ENCODE results near the gene BATF.
"Not testable (repeated sequence)": the region's sequence is repeated elsewhere in the genome, so short reads cannot be mapped to it uniquely, and the experiment has no call there.

BATF gene, protein sequence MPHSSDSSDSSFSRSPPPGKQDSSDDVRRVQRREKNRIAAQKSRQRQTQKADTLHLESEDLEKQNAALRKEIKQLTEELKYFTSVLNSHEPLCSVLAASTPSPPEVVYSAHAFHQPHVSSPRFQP

DNA sequence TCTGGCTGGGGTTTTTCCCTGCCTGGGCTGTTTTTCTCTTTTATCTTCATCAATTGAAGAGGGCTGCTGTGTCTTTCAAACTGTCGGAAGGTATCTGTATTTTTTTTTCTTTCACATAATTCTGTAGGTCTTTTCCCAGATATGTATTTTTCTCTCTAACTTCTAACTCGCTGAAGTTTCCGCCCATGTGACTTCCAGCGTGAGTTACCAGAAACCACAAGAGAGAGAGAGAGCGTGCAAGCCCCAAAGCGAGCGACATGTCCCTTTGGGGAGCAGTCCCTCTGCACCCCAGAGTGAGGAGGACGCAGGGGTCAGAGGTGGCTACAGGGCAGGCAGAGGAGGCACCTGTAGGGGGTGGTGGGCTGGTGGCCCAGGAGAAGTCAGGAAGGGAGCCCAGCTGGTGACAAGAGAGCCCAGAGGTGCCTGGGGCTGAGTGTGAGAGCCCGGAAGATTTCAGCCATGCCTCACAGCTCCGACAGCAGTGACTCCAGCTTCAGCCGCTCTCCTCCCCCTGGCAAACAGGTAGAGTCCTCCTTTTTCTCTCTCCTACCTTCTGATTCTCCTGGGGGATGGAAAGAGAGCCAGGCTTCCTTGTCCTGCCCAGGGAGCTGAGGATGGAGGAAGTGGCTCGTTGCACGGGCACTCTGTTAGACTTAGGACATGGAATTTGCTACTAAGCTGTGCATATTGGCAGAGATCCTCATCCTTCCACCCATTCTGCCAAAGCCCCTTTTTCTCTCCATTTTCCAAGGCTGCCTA lies at the start of gene BATF:
Gene BATF (plus strand): TSS at position 246 of the 759 bp plus-strand sequence. CDS start 214 bp downstream, at position 460.
- DNase-seq, result peak; percentile 91

GRCh38 chr14:75474127-75474526 lies 48.1 kb upstream of the BATF start:
- DNase-seq, result not testable (repeated sequence)

DNA sequence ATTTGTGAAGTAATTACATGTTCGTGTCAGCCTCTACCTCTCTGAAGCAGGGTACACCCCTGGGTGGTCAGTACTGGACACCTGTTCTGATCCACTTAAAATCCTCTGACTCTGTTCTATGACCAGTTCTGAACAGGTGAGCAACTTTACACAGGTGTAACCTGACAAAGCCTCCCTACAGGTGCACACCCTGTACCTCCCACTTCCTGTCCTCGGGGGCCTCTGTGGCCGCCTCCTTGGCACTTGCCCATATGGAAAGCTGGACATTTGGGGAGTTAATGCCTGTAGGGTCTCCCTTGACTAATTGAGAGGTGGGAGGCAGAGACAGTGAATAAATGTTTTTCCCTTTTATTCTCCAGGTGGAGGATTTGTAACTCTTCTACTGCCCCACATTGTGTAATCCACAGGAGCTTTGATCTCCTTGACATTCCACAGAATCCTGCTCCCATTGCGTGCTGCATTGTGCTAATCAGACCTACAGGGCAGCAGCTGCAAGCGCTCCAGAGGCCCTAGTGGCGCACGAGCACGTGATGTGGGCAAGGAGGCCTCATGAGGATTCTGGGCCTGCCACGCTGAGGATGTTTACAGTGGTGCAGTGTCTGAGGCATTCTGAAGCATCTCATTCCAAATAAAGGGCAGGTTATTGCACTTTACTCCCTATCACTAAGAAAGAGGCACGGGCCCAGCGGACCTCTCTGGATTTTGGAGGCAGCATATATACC lies 45.8 kb upstream of the BATF start:
- DNase-seq, result no peak

DNA sequence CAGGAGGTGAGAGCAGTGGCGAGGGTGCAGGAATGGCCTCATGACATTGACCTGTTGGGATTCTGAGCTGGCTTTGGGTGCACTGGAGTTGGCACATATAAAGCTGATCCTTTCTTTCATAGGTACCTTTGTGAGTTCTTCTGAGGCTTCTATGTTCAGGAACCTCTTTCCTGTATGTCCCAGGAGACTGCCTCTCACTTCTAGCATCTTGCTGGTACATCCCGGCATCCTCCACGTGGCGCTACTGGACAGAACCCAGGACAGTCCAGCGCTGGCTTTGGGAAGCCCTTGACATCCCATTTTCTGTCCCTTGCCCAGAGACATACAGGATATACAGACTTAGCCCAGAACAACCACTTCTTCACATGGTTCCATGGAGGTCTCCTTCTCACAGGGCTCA lies 44.4 kb upstream of the BATF start:
- DNase-seq, result no peak

GRCh38 chr14:75479770-75480600 lies 42.3 kb upstream of the BATF start:
- DNase-seq, result no peak

DNA sequence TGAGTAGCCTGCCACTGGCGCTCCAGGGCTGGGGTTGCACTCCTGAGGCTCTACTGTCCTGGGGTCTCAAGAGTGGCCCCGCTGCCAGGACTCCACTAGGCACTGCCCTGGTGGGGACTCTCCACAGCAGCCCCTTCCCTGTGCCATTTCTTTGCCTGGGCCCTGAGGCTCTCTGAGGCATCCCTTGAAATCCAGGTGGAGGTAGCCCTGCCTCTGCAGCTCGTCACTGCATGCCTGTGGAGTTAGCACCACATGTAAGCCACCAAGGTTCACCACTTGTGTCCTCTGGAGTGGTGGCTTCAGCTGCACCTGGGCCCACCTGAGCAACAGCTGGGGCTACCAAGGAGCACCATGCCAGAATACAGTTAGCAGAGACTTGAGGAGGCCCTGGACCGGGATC lies 39.9 kb upstream of the BATF start:
- DNase-seq, result no peak

DNA sequence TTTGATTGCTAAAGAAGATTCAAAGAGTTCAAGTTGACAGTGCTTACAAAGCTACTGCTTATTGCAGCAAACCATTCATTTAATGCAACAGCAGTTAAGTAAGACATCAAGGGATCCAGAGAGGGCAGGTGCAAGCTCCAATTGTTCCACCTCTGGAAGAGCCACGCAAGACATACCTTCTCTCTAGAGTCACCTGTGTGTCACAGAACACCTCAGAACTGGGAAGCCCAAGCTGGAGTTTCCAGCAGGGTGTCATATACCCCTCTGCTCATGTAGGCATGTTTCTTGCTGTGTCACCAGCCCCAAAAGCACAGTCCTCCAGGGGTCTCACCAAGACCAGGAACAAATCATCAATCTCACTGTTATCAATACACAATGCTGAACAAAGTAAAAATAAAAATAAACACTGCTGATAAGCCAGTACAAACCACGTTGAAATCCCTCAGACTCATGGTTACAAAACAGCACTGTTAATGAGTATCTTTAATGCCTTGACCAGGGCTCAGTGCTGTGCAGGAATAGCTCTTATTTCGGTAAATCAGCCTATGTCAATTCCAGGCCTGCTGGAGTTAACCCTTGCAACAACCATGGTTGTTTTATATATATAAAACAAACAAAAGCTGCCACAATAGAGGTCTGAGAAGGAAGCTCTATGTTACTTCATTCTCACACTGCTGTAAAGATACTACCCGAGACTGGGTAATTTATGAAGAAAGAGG lies 37.4 kb upstream of the BATF start:
- no peak for DNase-seq

DNA sequence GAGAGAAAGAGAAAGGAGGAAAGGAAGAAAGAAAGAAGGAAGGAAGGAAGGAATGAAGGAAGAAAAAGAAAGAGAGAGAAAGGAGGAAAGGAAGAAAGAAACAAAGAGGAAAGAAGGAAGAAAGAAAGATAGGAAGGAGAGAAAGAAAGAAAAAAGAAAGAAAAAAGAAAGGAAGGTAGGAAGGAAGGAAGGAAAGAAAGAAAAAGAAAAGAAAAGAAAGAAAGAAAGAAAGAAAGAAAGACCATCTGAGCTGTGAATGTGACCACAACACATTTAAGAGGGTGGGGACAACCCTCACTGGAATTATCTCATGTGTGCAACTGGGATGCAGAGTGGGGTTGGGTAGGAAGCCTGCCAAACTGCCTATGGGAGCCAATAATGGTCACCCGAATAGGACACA lies 36.0 kb upstream of the BATF start:
- no peak for DNase-seq

GRCh38 chr14:75487155-75487671 lies 35.1 kb upstream of the BATF start:
- DNase-seq, result peak; percentile 89

DNA sequence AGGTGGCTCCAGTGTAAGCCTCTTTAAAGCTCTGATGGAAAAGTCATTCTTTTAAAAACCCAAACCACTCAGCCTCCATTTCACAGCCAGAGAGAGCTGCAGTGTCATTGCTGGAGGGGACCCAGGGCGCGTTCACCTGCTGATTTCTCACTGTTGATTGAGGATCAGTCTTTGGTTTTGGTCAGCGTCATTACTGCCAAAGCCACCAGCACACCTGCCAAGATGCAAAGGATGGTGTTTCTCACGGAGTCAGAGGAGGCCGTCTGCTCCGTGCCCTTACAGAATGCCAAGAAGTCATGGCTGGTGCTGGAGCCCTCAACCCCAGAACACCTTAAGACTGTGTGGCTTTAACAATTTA lies 32.8 kb upstream of the BATF start:
- DNase-seq, result no peak

DNA sequence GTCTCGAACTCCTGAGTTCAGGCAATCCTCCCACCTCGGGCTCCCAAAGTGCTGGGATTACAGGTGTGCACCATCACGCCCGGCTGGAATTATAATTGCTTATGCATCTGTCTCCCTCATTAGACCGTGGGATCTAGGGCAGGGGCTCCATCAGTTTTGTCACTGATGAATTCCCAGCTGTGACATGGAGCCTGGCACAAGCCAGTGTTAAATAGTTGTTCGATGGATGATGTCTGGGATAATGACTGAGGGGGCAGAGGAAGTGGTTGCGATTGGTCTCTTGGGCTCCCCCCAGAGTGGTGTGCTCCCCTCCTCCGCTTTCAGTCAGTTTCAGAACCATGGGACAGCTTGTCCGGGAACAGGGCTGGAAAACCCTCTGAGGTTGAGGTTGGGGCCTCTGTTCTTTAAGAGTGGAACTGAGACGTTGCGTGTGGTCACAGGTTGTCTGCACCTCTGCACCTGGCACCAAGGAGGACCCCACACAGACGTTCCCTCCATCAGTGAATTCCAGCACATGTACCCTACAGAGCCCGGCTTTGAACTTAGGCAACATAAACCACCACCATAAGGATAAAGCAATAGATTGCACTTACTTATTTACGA lies 30.8 kb upstream of the BATF start:
- DNase-seq, result no peak

GRCh38 chr14:75492832-75493591 lies 29.3 kb upstream of the BATF start:
- DNase-seq, result no peak

DNA sequence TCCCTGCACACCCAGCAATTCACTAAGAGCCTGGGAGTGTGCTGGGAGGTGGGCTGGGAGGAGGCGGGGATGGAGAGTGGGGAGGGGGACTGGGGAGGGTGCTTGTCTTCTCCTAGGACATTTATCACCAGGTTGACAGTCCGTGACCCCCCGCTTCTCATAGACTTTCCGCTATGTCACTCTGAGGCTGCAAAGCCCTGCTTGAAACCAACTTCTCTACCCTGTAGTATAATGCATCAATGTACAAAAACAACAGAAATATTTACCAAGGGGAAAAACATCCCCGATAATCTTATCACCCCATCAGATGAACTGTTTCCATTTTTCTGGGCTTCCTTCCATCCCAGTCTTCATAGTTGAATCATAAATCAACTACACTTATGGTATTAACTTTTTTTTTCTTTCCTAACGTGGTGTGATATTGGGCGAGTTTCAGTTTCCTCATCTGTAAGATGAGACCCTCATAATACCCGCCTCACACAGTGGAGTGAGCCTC lies 28.6 kb upstream of the BATF start:
- no peak for DNase-seq

DNA sequence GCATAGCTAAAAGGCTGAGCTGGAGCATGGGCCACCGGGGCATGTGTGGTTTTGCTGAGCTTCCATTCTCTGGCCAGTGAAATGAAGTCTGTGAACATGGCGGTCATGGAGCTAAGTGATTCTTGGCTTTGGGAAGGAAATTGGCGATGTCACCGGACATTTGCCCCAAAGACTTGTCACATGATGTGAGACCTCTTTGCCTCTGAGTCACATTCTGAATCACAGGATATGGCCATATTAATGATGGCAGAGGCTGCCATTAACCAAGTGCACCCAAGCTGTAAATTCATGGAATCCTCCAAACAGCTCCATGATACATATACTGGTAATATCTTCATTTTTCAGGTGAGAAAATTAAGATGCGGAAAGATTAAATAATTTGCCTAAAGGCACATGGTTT lies 27.4 kb upstream of the BATF start:
- DNase-seq, result peak; percentile 32

- DNase-seq, result peak; percentile 55
Observed at GRCh38 chr14:75495399-75495798, 26.9 kb upstream of the BATF start.

- DNase-seq, result no peak
Observed at GRCh38 chr14:75495882-75496281, 26.4 kb upstream of the BATF start.

DNA sequence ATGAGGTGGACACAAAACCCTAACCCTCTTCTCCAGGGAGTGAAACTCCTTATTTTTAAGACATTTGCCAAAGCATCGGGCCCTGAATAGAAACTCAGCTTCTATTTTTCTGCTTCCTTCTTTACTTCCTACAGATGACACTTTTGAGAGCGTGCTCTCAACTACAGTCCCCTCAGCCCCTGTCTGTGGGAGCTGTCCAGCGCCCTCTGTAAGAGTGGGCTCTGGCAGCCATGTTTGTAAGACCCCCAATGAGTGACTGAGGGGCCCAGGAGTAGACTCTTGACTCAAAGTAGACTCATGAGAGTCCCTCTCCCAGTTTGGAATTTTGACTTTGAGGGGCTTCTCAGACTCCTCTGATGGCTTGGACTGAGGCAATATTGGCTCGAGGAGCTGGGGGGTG lies 25.5 kb upstream of the BATF start:
- no peak for DNase-seq

DNA sequence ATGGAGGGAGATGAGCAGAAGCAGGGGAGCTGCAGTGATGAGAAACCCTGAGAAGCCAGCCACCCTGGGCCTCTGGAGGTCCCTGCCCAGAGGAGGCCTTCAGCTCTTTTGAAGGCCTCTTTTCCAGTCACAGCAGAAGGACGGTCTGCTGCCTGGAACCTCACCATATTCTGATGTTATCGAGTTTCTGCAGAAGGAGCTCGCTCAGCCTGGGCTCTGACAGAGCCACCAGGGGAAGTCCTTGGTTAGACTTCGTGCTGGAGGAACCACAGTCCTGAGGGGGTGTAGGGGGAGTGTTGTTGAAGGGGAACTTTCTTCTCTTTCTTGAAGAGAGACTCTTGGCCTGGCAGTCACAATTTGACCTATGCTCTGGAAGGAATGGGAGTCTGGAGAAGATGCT lies 25.1 kb upstream of the BATF start:
- peak; percentile 60 for DNase-seq

- no peak for DNase-seq
Observed at GRCh38 chr14:75497701-75498100, 24.6 kb upstream of the BATF start.

DNA sequence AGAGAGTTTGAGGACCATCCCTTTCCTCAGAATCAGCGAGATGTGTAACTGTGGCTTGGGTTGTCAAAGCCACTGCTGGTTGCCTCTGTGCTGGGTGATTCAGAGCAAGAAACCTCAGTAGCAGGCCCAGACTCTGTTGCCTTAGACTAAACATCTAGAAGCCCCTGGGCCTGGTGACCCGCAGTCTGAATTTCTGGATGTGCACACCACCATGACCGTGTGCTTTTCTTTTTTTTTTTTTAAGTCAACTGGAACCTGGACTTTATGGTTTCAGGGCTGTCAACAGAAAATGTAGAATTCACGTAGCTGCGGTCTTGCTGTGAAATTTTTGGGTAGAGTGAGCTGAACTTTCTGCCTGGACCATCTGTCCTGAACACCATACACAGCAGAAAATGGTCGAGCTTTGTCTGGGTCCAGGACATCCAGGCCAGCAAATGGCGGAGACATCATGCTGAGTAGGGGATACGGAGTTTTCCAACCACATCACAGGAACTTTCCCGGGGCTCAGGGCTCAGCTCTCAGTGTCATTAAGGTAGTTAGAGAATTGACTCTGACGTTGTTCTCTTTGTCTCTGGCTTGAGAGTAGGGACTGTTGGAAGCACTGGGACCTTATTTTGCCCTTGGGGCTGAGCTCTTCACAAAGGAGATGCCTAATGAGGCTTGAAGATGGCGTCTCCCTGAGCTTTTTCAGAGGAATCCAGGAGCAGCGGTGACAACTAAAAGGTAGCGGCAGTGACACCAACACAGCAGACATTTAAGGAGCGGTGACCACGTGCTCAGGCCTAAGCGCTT lies 23.0 kb upstream of the BATF start:
- DNase-seq, result peak; percentile 68

Data from activated CD4-positive, alpha-beta T cell treated with anti-CD3 and anti-CD28 coated beads, Interleukin-2, amount 50 U/mL, for 16 hours (primary cell).